ENCODE data around the gene SMPD1. TPM values are rescaled to one million over a fixed set of nuclear protein-coding genes. Genes with fewer than 3 reads are reported as not detected.

Gene SMPD1
- total RNA-seq, 1 experiment from 2014 or later = 4.5 TPM

- Histone ChIP-seq H3K79me1 (ENCODE audit: insufficient read depth, low read depth, low read length, poor library complexity, severe bottlenecking) (no peaks in the 10 kb centered on the region), H3K27me3 (ENCODE audit: insufficient read depth, low read length) (no peaks in the 10 kb centered on the region), H3K56ac (ENCODE audit: insufficient read length, low read depth, low read length) (no peak overlapping the region), H3K27ac (ENCODE audit: insufficient read length, low read depth, low read length) (no peak overlapping the region), H3K23me2 (ENCODE audit: insufficient read length, low read depth, low read length, poor library complexity, severe bottlenecking) (no peaks in the 10 kb centered on the region), H3K4me2 (ENCODE audit: insufficient read depth, insufficient read length, low read length) (no peak overlapping the region), H3K18ac (ENCODE audit: insufficient read length, low read depth, low read length) (no peak overlapping the region), H3K23ac (ENCODE audit: insufficient read length, low read depth, low read length) (no peak overlapping the region), H4K20me1 (ENCODE audit: control insufficient read depth, insufficient read depth, insufficient read length) (no peaks in the 10 kb centered on the region), H2BK15ac (ENCODE audit: low read depth, low read length) (no peak overlapping the region), H2BK20ac (ENCODE audit: low read depth, low read length, poor library complexity, severe bottlenecking) (no peak overlapping the region), H4K91ac (ENCODE audit: insufficient read length, low read depth, low read length) (no peak overlapping the region), H3K9me3 (ENCODE audit: control insufficient read depth, low read depth, low read length) (no peaks in the 10 kb centered on the region), H2AFZ (ENCODE audit: low read length) (no peak overlapping the region), H4K5ac (ENCODE audit: insufficient read length, low read depth, low read length) (no peak overlapping the region), H2BK5ac (ENCODE audit: insufficient read length, low read length) (no peak overlapping the region), H3K14ac (ENCODE audit: insufficient read depth, low read length) (no peak overlapping the region), H4K8ac (replicated peaks; ENCODE audit: insufficient read length, low read depth, low read length) (no peak overlapping the region), H3T11ph (ENCODE audit: low read length) (no peak overlapping the region), H3K4ac (ENCODE audit: low read depth, low read length) (no peak overlapping the region), H2BK120ac (ENCODE audit: low read depth, low read length, poor library complexity, severe bottlenecking) (no peak overlapping the region), H2AK5ac (ENCODE audit: insufficient read length, low read length) (no peak overlapping the region), H3K4me1 (ENCODE audit: insufficient read depth, low read length) (no peaks in the 10 kb centered on the region), H2BK12ac (ENCODE audit: insufficient read length, low read depth, low read length) (no peak overlapping the region), H3K79me2 (ENCODE audit: insufficient read depth, low read length) (no peaks in the 10 kb centered on the region), H3K9ac (ENCODE audit: extremely low read depth, insufficient read length, low read length) (no peak overlapping the region)
- WGBS (ENCODE audit: extremely low coverage, insufficient read length, low lambda C conversion rate) = no CpG with 5 or more reads among the region's 5 CpGs
- H3K27ac Mint-ChIP-seq = no peak overlapping the region
- H3K4me1 Mint-ChIP-seq = no peaks in the 10 kb centered on the region
- no peak for DNase-seq
- H3K36me3 Mint-ChIP-seq (ENCODE audit: insufficient read depth in 1 of 3, low read depth in 3 of 3) = no peaks in the 10 kb centered on the region
- H3K27me3 Mint-ChIP-seq (ENCODE audit: low read depth) = peaks cover 2% of the 10 kb centered on the region; the same call in 1 of the 2 replicates
- TF ChIP-seq, protein P1, sequence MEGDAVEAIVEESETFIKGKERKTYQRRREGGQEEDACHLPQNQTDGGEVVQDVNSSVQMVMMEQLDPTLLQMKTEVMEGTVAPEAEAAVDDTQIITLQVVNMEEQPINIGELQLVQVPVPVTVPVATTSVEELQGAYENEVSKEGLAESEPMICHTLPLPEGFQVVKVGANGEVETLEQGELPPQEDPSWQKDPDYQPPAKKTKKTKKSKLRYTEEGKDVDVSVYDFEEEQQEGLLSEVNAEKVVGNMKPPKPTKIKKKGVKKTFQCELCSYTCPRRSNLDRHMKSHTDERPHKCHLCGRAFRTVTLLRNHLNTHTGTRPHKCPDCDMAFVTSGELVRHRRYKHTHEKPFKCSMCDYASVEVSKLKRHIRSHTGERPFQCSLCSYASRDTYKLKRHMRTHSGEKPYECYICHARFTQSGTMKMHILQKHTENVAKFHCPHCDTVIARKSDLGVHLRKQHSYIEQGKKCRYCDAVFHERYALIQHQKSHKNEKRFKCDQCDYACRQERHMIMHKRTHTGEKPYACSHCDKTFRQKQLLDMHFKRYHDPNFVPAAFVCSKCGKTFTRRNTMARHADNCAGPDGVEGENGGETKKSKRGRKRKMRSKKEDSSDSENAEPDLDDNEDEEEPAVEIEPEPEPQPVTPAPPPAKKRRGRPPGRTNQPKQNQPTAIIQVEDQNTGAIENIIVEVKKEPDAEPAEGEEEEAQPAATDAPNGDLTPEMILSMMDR (conservative IDR thresholded peaks at IDR 0.05) = no peak
- H3K4me3 Mint-ChIP-seq = no peak overlapping the region
- H3K9me3 Mint-ChIP-seq = no peaks in the 10 kb centered on the region
Observed at GRCh38 chr11:6433998-6434660, 43.9 kb downstream of the SMPD1 start.

Data from H9 (cell line).